ENCODE measurements around the gene SCAF4.

GRCh38 chr21:31766899-31767298, 35.0 kb upstream of the SCAF4 start:
- TF ChIP-seq, protein P1, sequence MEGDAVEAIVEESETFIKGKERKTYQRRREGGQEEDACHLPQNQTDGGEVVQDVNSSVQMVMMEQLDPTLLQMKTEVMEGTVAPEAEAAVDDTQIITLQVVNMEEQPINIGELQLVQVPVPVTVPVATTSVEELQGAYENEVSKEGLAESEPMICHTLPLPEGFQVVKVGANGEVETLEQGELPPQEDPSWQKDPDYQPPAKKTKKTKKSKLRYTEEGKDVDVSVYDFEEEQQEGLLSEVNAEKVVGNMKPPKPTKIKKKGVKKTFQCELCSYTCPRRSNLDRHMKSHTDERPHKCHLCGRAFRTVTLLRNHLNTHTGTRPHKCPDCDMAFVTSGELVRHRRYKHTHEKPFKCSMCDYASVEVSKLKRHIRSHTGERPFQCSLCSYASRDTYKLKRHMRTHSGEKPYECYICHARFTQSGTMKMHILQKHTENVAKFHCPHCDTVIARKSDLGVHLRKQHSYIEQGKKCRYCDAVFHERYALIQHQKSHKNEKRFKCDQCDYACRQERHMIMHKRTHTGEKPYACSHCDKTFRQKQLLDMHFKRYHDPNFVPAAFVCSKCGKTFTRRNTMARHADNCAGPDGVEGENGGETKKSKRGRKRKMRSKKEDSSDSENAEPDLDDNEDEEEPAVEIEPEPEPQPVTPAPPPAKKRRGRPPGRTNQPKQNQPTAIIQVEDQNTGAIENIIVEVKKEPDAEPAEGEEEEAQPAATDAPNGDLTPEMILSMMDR (IDR thresholded peaks at IDR 0.05), result no peak
- TF ChIP-seq POLR2A (IDR thresholded peaks at IDR 0.05), result no peak

Data from right lobe of liver (tissue), 4 donors.